H1 (cell line): ENCODE results near the gene DHX34.

Experiments used
- CTCF ChIP-seq, 3 experiments: IDR thresholded peaks; 1 replicate in 2 of 3; 2 replicates in 1 of 3; pipeline versions ENCODE4 v1.5.1 to v1.6.1; 2011; ENCODE audit warnings: low read length in 3 of 3, mild to moderate bottlenecking in 3 of 3, inconsistent platforms in 2 of 3, low read depth in 1 of 3, moderate library complexity in 1 of 3; ENCODE audit not compliant: insufficient read depth in 1 of 3; ENCODE audit errors: control extremely low read depth in 1 of 3
- EZH2 ChIP-seq: fragments of 200-600 bp; sonication (generic); IDR thresholded peaks from 2 replicates; pipeline ENCODE4 v1.7.1; 2012; ENCODE audit warnings: low read depth, mild to moderate bottlenecking, moderate library complexity, low read length, inconsistent platforms; ENCODE audit not compliant: severe bottlenecking
- FOSL1 ChIP-seq: IDR thresholded peaks from 2 replicates; pipeline ENCODE4 v1.6.1; 2011; ENCODE audit warnings: mild to moderate bottlenecking, low read depth, low read length, moderate library complexity; ENCODE audit not compliant: insufficient read depth
- POLR2A ChIP-seq, 2 experiments: IDR thresholded peaks; 1 replicate in 1 of 2; 2 replicates in 1 of 2; pipeline ENCODE4 v1.6.1; 2011; ENCODE audit warnings: low read depth in 2 of 2, low read length in 2 of 2, mild to moderate bottlenecking in 2 of 2; ENCODE audit errors: control extremely low read depth in 1 of 2
- POLR2AphosphoS5 ChIP-seq: IDR thresholded peaks from 2 replicates; pipeline ENCODE4 v1.6.1; 2011; ENCODE audit warnings: low read depth, low read length
- RAD21 ChIP-seq, 2 experiments: IDR thresholded peaks in 1 of 2; conservative IDR thresholded peaks in 1 of 2; 2 replicates each; pipeline ENCODE4 v1.6.1; 2011; ENCODE audit warnings: low read depth in 2 of 2, low read length in 2 of 2, improper control_type of control experiment in 1 of 2, inconsistent platforms in 1 of 2, mild to moderate bottlenecking in 1 of 2, moderate library complexity in 1 of 2
- SIN3A ChIP-seq, 2 experiments: IDR thresholded peaks in 1 of 2; conservative IDR thresholded peaks in 1 of 2; 2 replicates each; pipeline ENCODE4 v1.6.1; 2011 to 2012; ENCODE audit warnings: low read length in 2 of 2, improper control_type of control experiment in 1 of 2, low read depth in 1 of 2, mild to moderate bottlenecking in 1 of 2
- SP1 ChIP-seq: IDR thresholded peaks from 2 replicates; pipeline ENCODE4 v1.6.1; 2011; ENCODE audit warnings: low read depth, low read length
- TAF7 ChIP-seq: optimal IDR thresholded peaks from 2 replicates; pipeline ENCODE3; 2011; ENCODE audit warnings: low read depth, mild to moderate bottlenecking, inconsistent platforms, low read length, moderate library complexity, borderline replicate concordance
- USF2 ChIP-seq: IDR thresholded peaks from 2 replicates; pipeline ENCODE4 v1.6.1; 2011; ENCODE audit warnings: low read length, improper control_type of control experiment

- TF ChIP-seq SP1 (no peak), USF2 (0 out of 2 replicates have a peak, but pooled peaks have one; percentile 33), CTCF (IDR thresholded peaks at IDR 0.05; ENCODE audit: control extremely low read depth in 1 of 3, insufficient read depth in 1 of 3, low read depth in 1 of 3, low read length in 3 of 3) (peak in 1 of 3 experiments; percentile 32; a peak in 2 of 4 replicates), SIN3A (conservative IDR thresholded peaks at IDR 0.05 in 1 of 2, IDR thresholded peaks at IDR 0.05 in 1 of 2; ENCODE audit: low read depth in 1 of 2, low read length in 2 of 2) (peak in 1 of 2 experiments; percentile 2; a peak in 1 of 4 replicates), EZH2 (no peak), TAF7 (no peak), RAD21 (IDR thresholded peaks at IDR 0.05 in 1 of 2, conservative IDR thresholded peaks at IDR 0.05 in 1 of 2; ENCODE audit: low read depth in 2 of 2, low read length in 2 of 2) (no peak; a peak in 2 of 4 replicates), POLR2AphosphoS5 (peak; percentile 56; the same call in 1 of the 2 replicates), POLR2A (IDR thresholded peaks at IDR 0.05; ENCODE audit: control extremely low read depth in 1 of 2, low read depth in 2 of 2, low read length in 2 of 2) (peak in 1 of 2 experiments; percentile 55; a peak in 2 of 3 replicates), FOSL1 (no peak)
These were observed 81.1 kb downstream of the DHX34 start for GRCh38 chr19:47430041-47430802.
